Ovary (tissue), 3 donors: ENCODE data around the gene PLPP2.
"Not testable (repeated sequence)": the region's sequence is repeated elsewhere in the genome, so short reads cannot be mapped to it uniquely, and the experiment has no call there.

Experiments
- POLR2A ChIP-seq: fragments of 450-650 bp; IDR thresholded peaks from one replicate; pipeline ENCODE4 v1.6.1; 2017; ENCODE audit warnings: antibody characterized with exemption, mild to moderate bottlenecking, moderate library complexity
- TF ChIP-seq, protein P1 (sequence below), 3 donors: fragments of 450-650 bp in 2 of 3; fragments of 200-600 bp in 1 of 3; IDR thresholded peaks; one replicate each; pipeline versions ENCODE4 v1.5.1 to v1.8.0; 2016 to 2022; ENCODE audit warnings: antibody characterized with exemption in 3 of 3, mild to moderate bottlenecking in 1 of 3
- donor health status: DM: no; HTN: no; CAD: no.

DNA sequence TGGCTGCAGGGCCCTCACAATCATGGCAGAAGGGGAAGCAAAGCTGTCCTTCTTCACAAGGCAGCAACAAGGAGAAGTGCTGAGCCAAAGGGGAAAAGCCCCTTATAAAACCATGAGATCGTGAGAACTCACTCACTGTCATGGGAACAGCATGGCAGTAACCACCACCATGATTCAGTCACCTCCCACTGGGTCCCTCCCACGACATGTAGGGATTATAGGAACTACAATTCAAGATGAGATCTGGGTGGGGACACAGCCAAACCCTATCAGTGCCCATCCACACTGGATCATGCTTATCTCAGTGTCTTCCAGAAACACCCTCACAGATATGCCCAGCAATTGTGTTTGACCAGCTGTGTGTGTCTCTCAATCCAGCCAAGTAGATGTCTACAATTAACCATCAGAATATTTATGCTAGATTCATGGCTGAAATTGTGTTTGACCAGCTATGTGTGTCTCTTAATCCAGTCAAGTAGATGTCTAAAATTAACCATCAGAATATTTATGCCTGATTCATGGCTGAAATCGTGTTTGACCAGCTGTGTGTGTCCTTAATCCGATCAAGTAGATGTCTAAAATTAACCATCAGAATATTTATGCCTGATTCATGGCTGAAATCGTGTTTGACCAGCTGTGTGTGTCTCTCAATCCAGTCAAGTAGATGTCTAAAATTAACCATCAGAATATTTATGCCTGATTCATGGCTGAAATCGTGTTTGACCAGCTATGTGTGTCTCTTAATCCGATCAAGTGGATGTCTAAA lies 38.6 kb downstream of the PLPP2 start:
- TF ChIP-seq POLR2A: not testable (repeated sequence)
- TF ChIP-seq, protein P1, sequence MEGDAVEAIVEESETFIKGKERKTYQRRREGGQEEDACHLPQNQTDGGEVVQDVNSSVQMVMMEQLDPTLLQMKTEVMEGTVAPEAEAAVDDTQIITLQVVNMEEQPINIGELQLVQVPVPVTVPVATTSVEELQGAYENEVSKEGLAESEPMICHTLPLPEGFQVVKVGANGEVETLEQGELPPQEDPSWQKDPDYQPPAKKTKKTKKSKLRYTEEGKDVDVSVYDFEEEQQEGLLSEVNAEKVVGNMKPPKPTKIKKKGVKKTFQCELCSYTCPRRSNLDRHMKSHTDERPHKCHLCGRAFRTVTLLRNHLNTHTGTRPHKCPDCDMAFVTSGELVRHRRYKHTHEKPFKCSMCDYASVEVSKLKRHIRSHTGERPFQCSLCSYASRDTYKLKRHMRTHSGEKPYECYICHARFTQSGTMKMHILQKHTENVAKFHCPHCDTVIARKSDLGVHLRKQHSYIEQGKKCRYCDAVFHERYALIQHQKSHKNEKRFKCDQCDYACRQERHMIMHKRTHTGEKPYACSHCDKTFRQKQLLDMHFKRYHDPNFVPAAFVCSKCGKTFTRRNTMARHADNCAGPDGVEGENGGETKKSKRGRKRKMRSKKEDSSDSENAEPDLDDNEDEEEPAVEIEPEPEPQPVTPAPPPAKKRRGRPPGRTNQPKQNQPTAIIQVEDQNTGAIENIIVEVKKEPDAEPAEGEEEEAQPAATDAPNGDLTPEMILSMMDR (IDR thresholded peaks at IDR 0.05): not testable (repeated sequence)
